GM12892 (cell line): ENCODE measurements around the gene CDC42SE2.

Experiments
- POLR2AphosphoS5 ChIP-seq: IDR thresholded peaks from 2 replicates; pipeline ENCODE4 v1.6.1; 2011; ENCODE audit warnings: low read depth, low read length, control low read depth
- TAF1 ChIP-seq: IDR thresholded peaks from 2 replicates; pipeline ENCODE4 v1.6.1; 2011; ENCODE audit warnings: low read depth, mild to moderate bottlenecking, control low read depth, low read length, borderline replicate concordance

- no peak for TF ChIP-seq POLR2AphosphoS5
- no peak for TF ChIP-seq TAF1
Measured at GRCh38 chr5:131389096-131389868, 125.4 kb downstream of the CDC42SE2 start.
